HEK293T (cell line): Measurements from ENCODE around the gene RPL38.

Source experiments
- ARNT ChIP-seq: fragments of 450-650 bp; IDR thresholded peaks from 2 replicates; pipeline ENCODE4 v1.6.1; 2017; ENCODE audit warnings: mild to moderate bottlenecking
- BHLHE40 ChIP-seq: fragments of 450-650 bp; IDR thresholded peaks from 2 replicates; pipeline ENCODE4 v1.6.1; 2016; ENCODE audit warnings: mild to moderate bottlenecking, moderate library complexity, borderline replicate concordance
- FOXK2 ChIP-seq: fragments of 450-650 bp; IDR thresholded peaks from 2 replicates; pipeline ENCODE4 v1.6.1; 2016; ENCODE audit warnings: mild to moderate bottlenecking
- FOXM1 ChIP-seq: fragments of 450-650 bp; IDR thresholded peaks from 2 replicates; pipeline ENCODE4 v1.6.1; 2017; ENCODE audit warnings: mild to moderate bottlenecking, borderline replicate concordance
- L3MBTL2 ChIP-seq: fragments of 450-650 bp; conservative IDR thresholded peaks from 2 replicates; pipeline ENCODE4 v1.6.1; 2016; ENCODE audit warnings: mild to moderate bottlenecking
- SP1 ChIP-seq: fragments of 450-650 bp; IDR thresholded peaks from 2 replicates; pipeline ENCODE4 v1.6.1; 2017
- SUZ12 ChIP-seq: fragments of 450-650 bp; IDR thresholded peaks from 2 replicates; pipeline ENCODE4 v1.6.1; 2016; ENCODE audit warnings: mild to moderate bottlenecking

DNA sequence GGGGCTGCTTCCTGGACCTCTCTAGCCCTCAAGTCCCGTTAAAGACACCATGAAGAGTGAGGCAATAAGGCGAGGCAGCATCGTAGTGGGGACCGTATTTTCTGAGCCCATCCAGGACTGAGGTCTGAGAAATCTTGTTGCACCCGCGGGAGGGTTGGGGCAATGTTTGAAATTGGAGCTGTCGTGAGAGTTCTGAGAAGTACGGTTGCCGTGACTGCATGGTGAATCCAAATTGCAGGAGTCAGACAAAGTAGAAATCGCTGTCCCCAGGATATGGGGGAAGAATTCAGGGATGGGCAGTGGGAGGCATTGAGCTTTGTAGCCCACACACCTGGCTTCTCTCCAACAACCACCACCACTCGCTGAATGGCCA lies 42.0 kb upstream of the RPL38 start:
- TF ChIP-seq BHLHE40 (no peak), ARNT (no peak), FOXK2 (no peak), L3MBTL2 (no peak), SP1 (no peak), SUZ12 (no peak), FOXM1 (no peak)
